ENCODE data around the gene OR2L5.

DNA sequence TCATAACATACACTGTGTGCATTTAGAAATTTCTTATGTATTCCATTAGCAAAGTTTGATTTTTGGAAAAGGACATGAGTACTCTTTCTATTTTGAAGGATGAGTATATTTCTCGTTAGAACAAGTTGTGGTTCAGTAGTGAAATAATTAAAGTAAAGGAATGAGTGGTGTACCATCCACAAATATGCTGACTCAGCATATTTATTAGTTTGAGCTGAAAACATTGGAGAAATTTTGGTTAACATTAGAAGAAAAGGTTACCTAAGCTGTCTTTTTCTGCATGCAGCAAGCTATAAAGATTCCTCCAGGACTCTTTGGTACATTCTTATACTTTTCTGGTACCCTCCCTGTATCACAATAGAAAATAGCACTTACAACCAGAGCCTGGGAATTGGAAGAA is 5.7 kb upstream of the OR2L5 start:
- TF ChIP-seq EZH2 (IDR thresholded peaks at IDR 0.05; ENCODE audit: insufficient read depth, poor library complexity, severe bottlenecking) (no peak), EZH2phosphoT487 (IDR thresholded peaks at IDR 0.05; ENCODE audit: insufficient read depth, low read depth) (no peak)

All from GM23248 (cell line).